ENCODE data around the gene ZNF526.
A peak's percentile ranks its signal among the peaks of the same experiment; 100 is the strongest.

Gene ZNF526

DNA sequence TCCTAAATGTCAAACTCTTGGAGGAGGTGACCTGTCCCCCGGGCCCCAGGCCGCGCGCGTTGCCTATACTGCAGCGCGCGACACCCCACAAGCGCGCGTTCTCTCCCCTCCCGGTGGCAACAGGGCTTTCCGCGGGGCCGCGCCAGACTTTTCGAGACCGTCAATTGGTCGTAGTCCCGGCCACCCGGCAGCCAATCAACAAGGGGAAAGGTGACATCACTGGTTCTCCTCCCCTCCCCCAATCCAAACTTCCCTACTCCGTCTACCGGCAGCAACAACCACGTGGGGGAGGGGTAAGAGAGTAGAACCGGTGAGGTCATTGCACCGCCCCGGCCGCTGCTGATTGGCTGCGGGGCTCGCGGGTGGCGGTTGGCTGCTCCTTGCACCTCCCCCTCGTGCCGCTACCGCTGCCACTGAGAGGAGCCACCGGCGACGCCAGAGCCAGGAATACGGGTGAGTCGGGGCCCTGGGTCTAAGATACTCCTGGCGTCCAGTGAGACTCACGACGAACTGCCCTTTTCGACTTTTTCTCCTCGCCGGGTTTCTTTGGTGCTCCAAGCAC is 48.1 kb downstream of the ZNF526 start:
- Mint-ChIP-seq H3K36me3 (ENCODE audit: low read depth) (peaks cover 25% of the 10 kb centered on the region), H3K27ac (no peak overlapping the region), H3K27me3 (no peaks in the 10 kb centered on the region), H3K4me3 (no peak overlapping the region), H3K9me3 (no peaks in the 10 kb centered on the region), H3K4me1 (ENCODE audit: low read depth) (peaks cover 21% of the 10 kb centered on the region)
- DNase-seq, result peak; percentile 98

DNA sequence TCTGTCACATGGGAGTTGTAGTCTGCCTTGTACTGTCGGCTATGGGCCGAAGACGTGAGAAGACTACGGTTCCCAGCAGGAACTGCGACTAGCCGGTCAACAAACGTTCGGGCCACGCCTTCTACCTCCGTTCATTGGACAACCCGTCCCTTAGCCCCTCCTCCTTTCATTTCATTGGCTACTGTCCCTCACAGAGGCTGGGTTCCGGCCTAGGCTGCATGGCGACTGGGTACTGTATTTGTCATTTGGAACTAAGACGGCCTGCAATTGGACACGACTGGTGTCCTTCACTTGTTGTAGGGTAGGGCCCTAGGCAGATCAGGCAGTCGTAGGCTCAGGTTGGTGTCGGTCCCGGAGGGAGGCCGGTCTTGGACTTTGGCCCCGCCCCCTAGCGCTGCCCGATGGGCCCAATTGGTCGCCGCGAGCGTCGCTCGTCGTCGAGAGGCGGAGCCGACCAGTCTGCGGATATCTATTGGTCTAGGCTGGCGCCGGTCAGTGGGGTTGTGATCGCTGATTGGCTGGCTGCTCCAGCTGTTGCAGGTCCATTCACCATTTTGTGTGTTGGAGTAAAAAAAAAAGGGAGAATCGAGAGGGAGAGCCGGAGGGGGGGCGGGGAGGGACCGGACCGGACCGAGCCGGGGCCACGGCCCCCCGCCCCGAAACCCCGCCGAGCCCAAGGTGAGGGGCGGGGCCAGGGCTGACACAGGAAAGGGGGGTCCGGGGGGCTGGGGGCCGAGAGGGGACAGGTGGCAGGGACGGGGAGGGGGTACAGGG is 48.8 kb downstream of the ZNF526 start, which contains the start of gene CIC:
CIC (plus strand) TSS at position 549 of the 774 bp plus-strand sequence. CDS start 2,532 bp downstream, outside the sequence.
- no peaks in the 10 kb centered on the region for H3K27me3 Mint-ChIP-seq
- DNase-seq, result peak; percentile 99
- H3K4me3 Mint-ChIP-seq, result no peak within 1 kb of the TSS
- peaks cover 25% of the 10 kb centered on the region for H3K4me1 Mint-ChIP-seq (ENCODE audit: low read depth)
- H3K27ac Mint-ChIP-seq, result peak within 1 kb of the TSS; percentile 99
- no peaks in the 10 kb centered on the region for H3K9me3 Mint-ChIP-seq
- H3K36me3 Mint-ChIP-seq (ENCODE audit: low read depth), result peaks cover 31% of the 10 kb centered on the region

DNA sequence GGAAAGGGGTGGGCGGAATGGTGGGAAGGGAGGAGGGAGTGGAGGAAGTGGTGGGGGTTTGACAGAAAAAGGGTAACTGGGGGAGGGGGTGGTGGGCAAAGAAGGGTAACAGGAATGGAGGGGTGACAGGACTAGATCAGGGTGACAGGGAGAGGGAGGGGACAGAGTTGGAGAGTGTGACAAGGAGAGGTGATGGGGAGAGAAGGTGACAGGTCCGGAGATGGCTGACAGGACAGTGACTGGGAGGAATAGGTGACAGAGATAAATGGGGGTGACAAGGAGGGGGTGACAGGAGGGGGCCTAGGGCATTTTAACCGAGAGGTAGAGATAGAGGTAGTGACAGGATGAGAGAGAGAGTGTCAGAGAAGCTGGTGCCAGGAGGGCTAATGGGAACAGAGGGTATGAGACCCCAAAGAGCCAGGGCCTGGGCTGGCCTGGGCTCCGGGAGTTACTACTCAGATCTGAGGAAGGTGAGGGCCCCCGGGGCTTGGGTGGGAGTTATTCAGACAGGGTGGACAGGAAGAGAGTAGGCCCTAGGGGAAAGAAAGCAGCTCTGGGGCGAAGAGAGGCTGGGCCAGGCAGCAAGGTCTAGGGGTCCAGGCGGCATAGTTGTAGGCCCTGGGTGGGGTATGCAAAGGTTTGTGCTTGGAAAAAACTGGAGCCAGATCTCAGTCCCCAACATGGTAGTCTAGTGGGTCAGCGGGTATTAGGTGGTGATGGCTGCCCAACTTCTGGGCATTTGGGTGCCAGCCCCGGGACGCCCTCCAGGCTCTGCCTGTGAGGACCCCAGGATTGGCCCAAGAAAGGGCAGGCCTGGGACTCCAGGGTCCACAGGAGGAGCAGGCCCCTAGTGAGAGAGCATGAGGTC is 49.6 kb downstream of the ZNF526 start:
- Mint-ChIP-seq H3K27me3 (no peaks in the 10 kb centered on the region), H3K4me1 (ENCODE audit: low read depth) (peaks cover 30% of the 10 kb centered on the region), H3K36me3 (ENCODE audit: low read depth) (peaks cover 38% of the 10 kb centered on the region), H3K9me3 (no peaks in the 10 kb centered on the region), H3K27ac (peak overlapping the region; percentile 99), H3K4me3 (no peak overlapping the region)
- peak; percentile 48 for DNase-seq

DNA sequence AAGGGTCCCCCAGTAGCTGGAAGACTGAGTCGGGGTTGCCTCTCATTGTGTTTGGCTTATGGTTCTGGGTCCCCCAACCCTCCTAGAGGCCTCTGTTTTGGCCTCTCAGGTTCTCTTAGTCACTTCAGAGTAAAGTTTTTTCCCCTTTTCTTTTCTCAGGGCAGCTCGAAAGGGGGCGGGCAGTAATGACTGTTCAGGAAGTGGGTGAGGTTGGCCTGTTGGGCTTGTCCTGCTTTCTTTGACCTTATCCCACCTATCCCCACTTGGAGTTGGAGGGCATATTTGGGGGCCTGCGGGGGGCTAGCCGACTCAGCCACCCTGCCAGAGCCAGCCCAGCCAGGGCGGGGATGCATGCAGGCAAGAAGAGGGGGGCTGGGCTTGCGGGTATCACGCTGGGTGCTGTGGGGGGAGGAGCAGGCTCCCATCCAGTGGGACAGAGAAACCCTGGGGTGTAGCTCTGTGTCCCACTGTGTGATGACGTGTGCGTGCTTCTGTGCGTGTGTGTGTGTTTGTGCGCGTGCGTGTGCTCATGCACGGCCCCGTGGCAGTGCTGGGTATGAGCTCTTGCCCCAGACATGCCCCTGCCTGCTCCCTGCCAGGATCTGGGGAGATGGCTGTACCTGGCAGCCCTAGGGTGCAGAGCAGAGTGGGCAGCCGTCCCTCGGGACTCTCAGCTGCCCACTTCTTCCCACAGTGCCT is 50.4 kb downstream of the ZNF526 start:
- peak overlapping the region; percentile 99 for H3K27ac Mint-ChIP-seq

DNA sequence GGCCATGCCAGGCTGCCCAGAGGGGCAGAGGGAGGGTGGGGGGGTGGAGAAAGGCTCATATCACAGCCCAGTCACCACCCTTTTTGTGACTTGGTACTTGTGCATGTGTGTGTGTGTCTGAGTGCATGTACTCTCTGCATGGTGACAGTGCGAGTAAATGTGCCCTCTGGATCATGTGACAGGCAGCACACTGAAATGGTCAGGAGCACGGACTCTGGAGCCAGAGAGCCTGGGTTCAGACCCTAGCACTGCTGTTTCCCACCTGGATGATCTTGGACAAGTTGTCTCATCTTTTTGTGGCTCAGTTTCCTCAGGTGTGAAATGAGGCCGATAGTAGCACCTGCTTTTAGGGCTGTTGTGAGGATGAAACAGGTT is 50.9 kb downstream of the ZNF526 start:
- Mint-ChIP-seq H3K36me3 (ENCODE audit: low read depth) (peaks cover 48% of the 10 kb centered on the region), H3K27ac (peak overlapping the region; percentile 99), H3K4me3 (no peak overlapping the region), H3K4me1 (ENCODE audit: low read depth) (peaks cover 40% of the 10 kb centered on the region), H3K9me3 (no peaks in the 10 kb centered on the region), H3K27me3 (no peaks in the 10 kb centered on the region)
- no peak for DNase-seq

More for the DNA sequence above, 50.4 kb downstream of the ZNF526 start:
- Mint-ChIP-seq H3K4me1 (ENCODE audit: low read depth) (peaks cover 36% of the 10 kb centered on the region), H3K27me3 (no peaks in the 10 kb centered on the region), H3K9me3 (no peaks in the 10 kb centered on the region), H3K36me3 (ENCODE audit: low read depth) (peaks cover 44% of the 10 kb centered on the region), H3K4me3 (no peak overlapping the region)
- DNase-seq, result peak; percentile 83

DNA sequence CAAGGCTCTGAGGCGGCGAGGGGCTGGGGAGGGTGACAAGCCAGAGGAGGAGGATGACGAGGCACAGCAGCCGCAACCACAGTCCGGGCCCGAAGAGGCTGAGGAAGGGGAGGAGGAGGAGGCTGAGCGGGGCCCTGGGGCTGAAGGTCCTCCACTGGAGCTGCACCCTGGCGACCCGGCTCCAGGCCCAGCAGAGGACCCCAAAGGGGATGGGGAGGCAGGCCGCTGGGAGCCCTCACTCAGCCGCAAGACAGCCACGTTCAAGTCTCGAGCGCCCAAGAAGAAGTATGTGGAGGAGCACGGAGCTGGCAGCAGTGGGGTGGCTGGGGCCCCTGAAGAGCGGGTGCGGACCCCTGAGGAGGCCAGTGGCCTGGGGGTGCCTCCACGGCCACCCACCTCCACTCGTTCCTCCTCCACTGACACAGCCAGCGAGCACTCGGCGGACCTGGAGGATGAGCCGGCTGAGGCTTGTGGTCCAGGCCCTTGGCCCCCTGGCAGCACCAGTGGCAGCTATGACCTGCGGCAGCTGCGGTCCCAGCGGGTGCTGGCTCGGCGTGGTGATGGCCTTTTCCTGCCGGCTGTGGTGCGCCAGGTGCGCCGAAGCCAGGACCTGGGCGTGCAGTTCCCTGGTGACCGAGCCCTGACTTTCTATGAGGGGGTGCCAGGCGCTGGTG is 51.9 kb downstream of the ZNF526 start:
- Mint-ChIP-seq H3K4me1 (ENCODE audit: low read depth) (peaks cover 50% of the 10 kb centered on the region), H3K27me3 (no peaks in the 10 kb centered on the region), H3K9me3 (no peaks in the 10 kb centered on the region), H3K27ac (peak overlapping the region; percentile 99), H3K4me3 (no peak overlapping the region), H3K36me3 (ENCODE audit: low read depth) (peaks cover 51% of the 10 kb centered on the region)
- no peak for DNase-seq

DNA sequence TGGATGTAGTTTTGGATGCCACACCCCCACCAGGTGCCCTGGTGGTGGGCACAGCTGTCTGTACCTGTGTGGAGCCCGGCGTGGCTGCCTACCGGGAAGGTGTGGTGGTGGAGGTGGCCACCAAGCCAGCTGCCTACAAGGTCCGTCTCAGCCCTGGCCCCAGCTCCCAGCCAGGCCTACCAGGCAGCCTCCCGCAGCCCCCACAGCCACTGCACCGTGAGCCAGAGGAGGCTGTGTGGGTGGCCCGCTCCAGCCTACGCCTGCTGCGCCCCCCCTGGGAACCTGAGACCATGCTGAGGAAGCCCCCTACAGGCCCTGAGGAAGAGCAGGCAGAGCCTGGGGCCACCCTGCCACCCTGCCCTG is 52.4 kb downstream of the ZNF526 start:
- H3K4me1 Mint-ChIP-seq (ENCODE audit: low read depth), result peaks cover 55% of the 10 kb centered on the region

DNA sequence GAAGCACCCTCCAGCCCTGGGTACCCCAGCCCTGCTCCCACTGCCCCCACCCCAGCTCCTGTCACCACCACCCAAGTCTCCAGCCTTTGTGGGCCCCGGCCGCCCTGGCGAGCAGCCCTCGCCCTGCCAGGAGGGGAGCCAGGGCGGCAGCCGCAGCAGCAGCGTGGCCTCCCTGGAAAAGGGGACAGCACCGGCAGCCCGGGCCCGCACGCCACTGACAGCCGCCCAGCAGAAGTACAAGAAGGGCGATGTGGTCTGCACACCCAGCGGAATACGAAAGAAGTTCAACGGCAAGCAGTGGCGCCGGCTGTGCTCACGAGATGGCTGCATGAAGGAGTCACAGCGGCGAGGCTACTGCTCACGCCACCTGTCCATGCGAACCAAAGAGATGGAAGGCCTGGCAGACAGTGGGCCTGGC is 52.9 kb downstream of the ZNF526 start:
- H3K4me1 Mint-ChIP-seq (ENCODE audit: low read depth), result peaks cover 55% of the 10 kb centered on the region

More for the DNA sequence above, 52.4 kb downstream of the ZNF526 start:
- Mint-ChIP-seq H3K4me3 (no peak overlapping the region), H3K27ac (no peak overlapping the region), H3K9me3 (no peaks in the 10 kb centered on the region), H3K27me3 (no peaks in the 10 kb centered on the region), H3K36me3 (ENCODE audit: low read depth) (peaks cover 54% of the 10 kb centered on the region)
- peak; percentile 28 for DNase-seq

DNA sequence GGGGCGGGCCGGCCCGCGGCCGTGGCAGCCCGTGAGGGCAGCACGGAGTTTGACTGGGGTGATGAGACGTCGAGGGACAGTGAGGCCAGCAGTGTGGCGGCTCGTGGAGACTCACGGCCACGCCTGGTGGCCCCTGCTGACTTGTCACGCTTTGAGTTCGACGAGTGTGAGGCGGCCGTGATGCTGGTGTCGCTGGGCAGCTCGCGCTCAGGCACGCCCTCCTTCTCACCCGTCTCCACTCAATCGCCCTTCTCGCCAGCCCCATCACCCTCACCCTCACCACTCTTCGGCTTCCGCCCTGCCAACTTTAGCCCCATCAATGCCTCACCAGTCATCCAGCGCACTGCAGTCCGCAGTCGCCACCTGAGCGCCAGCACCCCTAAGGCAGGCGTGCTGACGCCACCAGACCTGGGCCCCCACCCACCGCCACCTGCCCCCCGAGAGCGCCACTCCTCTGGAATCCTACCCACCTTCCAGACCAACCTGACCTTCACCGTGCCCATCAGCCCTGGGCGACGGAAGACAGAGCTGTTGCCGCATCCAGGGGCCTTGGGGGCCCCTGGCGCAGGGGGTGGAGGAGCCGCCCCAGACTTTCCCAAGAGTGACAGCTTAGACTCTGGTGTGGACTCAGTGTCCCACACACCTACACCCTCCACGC is 53.4 kb downstream of the ZNF526 start:
- H3K4me3 Mint-ChIP-seq, result no peak overlapping the region
- peaks cover 59% of the 10 kb centered on the region for H3K36me3 Mint-ChIP-seq (ENCODE audit: low read depth)
- DNase-seq, result no peak
- no peak overlapping the region for H3K27ac Mint-ChIP-seq
- no peaks in the 10 kb centered on the region for H3K27me3 Mint-ChIP-seq
- peaks cover 60% of the 10 kb centered on the region for H3K4me1 Mint-ChIP-seq (ENCODE audit: low read depth)
- H3K9me3 Mint-ChIP-seq, result no peaks in the 10 kb centered on the region

More for the DNA sequence above, 52.9 kb downstream of the ZNF526 start:
- peaks cover 54% of the 10 kb centered on the region for H3K36me3 Mint-ChIP-seq (ENCODE audit: low read depth)
- DNase-seq, result no peak
- H3K27me3 Mint-ChIP-seq, result no peaks in the 10 kb centered on the region
- H3K27ac Mint-ChIP-seq, result no peak overlapping the region
- H3K4me3 Mint-ChIP-seq, result no peak overlapping the region
- H3K9me3 Mint-ChIP-seq, result no peaks in the 10 kb centered on the region

DNA sequence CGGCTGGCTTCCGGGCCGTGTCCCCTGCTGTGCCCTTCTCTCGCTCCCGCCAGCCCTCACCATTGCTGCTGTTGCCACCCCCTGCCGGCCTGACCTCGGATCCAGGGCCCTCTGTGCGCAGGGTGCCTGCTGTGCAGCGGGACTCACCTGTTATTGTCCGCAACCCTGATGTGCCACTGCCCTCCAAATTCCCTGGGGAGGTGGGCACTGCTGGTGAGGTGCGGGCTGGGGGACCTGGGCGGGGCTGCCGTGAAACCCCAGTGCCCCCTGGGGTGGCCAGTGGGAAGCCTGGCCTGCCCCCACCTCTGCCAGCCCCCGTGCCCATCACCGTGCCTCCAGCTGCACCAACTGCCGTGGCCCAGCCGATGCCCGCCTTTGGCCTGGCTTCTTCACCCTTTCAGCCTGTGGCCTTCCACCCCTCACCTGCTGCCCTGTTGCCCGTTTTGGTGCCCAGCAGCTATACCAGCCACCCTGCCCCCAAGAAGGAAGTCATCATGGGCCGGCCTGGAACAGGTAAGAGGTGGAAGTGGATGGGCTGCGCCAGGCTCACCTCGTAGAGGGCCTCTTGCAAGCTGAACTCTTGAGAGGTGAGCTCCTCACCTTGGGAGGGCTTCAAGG is 54.1 kb downstream of the ZNF526 start:
- Mint-ChIP-seq H3K9me3 (no peaks in the 10 kb centered on the region), H3K4me3 (no peak overlapping the region), H3K27me3 (no peaks in the 10 kb centered on the region), H3K27ac (no peak overlapping the region), H3K36me3 (ENCODE audit: low read depth) (peaks cover 59% of the 10 kb centered on the region), H3K4me1 (ENCODE audit: low read depth) (peaks cover 67% of the 10 kb centered on the region)
- no peak for DNase-seq

DNA sequence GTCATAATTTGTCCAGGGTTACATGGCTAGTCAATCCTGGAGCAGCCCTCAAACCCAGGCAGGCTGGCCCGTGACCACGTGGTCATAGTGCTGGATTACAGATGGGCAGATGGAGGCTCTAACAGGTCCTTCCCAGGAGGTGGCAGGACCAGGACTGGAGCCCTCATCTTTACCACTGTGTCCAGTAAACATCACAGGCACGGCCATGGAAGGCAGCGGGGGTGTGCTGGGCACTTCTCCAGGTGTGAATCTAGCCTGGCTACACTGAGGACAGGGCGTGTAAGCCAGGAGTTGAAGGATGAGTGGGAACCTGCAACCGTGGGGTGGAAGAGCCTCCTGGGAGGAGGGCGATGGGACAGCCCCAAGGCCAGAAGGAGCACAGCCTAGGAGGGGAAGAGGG is 55.0 kb downstream of the ZNF526 start:
- Mint-ChIP-seq H3K27me3 (no peaks in the 10 kb centered on the region), H3K4me1 (ENCODE audit: low read depth) (peaks cover 65% of the 10 kb centered on the region), H3K9me3 (no peaks in the 10 kb centered on the region), H3K4me3 (no peak overlapping the region), H3K27ac (peak overlapping the region; percentile 51), H3K36me3 (ENCODE audit: low read depth) (peaks cover 57% of the 10 kb centered on the region)
- no peak for DNase-seq

DNA sequence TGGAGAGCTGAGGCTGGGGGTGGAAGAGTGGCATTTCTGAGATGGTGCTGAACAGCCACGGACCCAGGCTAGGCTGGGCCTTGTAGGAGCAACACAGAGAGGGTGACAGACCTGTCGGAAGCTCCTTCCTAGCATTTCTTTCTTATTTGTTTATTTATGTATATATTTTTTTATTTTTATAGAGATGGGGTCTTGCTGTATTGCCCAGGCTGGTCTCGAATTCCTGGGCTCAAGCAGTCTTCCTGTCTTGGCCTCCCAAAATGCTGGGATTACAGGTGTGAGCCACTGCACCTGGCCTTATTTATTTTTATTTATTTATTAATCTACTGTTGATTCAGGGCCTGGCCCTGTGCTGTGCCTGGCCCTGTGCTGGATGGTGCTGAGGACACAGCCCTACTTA is 55.4 kb downstream of the ZNF526 start:
- peaks cover 55% of the 10 kb centered on the region for H3K36me3 Mint-ChIP-seq (ENCODE audit: low read depth)
- peaks cover 61% of the 10 kb centered on the region for H3K4me1 Mint-ChIP-seq (ENCODE audit: low read depth)
- H3K27ac Mint-ChIP-seq, result peak overlapping the region; percentile 80
- DNase-seq, result no peak
- H3K9me3 Mint-ChIP-seq, result no peaks in the 10 kb centered on the region
- H3K27me3 Mint-ChIP-seq, result no peaks in the 10 kb centered on the region
- no peak overlapping the region for H3K4me3 Mint-ChIP-seq

DNA sequence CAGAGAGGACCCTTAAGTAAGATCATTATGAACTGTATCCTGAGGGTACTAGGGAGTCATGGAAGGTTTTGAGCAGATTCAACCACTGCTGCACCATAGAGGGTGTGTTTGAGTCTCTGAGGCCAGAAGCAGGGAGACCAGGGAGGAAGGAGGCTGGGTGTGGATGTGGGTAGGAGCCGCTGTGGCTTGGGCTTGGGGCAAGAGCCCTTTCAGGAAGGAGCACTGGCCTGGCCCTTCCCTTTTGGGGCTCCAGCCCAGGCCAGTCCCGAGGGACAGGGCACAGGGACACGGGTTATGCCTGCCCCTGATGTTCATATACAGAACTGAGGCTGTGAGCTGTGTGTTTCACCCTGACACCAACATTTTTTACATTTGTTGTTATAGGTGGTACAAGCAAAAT is 56.2 kb downstream of the ZNF526 start:
- Mint-ChIP-seq H3K36me3 (ENCODE audit: low read depth) (peaks cover 52% of the 10 kb centered on the region), H3K4me3 (no peak overlapping the region), H3K27me3 (no peaks in the 10 kb centered on the region), H3K4me1 (ENCODE audit: low read depth) (peaks cover 55% of the 10 kb centered on the region), H3K9me3 (no peaks in the 10 kb centered on the region), H3K27ac (peak overlapping the region; percentile 80)
- no peak for DNase-seq
